Vein endothelial cell (primary cell): Measurements from ENCODE around the gene TIMM17A. TPM values are rescaled to one million over a fixed set of nuclear protein-coding genes. Genes with fewer than 3 reads are reported as not detected.

ENCODE experiments used
- small RNA-seq: library from RNA; depleted of rRNA; stranded (forward); fragments of <200 nt; gene quantifications from one replicate; pipeline ENCODE3, GENCODE V24; 2012
- total RNA-seq: library from RNA; depleted of rRNA; stranded (reverse); fragments of >200 nt; gene quantifications from 2 replicates; pipeline ENCODE4 v1.2.3, GENCODE V29; 2012

The TIMM17A gene
- 49.6 and 66.3 TPM in 2 replicates for total RNA-seq

DNA sequence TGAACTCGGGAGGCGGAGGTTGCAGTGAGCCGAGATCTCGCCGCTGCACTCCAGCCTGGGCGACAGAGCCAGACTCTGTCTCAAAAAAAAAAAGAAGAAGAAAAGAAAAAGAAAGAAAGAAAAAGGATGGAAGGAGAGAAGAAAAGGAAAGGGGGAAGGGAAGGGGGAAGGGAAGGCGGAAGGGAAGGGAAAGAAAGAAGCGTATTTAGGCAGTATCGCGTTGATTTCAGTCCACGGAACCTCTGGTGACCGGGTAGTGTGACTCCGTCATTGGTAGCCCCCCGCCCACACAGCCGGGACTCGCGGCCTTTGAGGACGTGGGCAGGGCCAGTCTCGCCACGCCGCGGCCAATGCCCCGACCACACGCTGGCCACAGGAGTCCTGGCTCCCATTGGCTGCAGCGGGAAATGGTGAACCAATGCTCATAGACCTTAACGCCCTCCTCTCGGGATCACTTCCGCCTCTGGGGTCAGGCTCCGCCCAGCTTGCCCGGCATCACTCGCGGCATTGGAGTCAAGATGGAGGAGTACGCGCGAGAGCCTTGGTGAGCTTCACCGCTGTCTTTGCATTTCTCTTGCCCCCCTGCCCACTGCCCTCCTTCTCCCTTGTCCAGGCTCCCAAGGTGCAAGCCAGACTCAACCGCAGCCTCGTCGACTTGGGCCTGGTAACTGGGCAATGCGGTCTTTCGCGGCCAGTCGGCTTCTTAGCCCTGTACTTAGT is at the start of gene TIMM17A:
TSS of gene TIMM17A (plus strand) at position 495 of the 720 bp plus-strand sequence. CDS start at position 519, 24 bp downstream.

DNA sequence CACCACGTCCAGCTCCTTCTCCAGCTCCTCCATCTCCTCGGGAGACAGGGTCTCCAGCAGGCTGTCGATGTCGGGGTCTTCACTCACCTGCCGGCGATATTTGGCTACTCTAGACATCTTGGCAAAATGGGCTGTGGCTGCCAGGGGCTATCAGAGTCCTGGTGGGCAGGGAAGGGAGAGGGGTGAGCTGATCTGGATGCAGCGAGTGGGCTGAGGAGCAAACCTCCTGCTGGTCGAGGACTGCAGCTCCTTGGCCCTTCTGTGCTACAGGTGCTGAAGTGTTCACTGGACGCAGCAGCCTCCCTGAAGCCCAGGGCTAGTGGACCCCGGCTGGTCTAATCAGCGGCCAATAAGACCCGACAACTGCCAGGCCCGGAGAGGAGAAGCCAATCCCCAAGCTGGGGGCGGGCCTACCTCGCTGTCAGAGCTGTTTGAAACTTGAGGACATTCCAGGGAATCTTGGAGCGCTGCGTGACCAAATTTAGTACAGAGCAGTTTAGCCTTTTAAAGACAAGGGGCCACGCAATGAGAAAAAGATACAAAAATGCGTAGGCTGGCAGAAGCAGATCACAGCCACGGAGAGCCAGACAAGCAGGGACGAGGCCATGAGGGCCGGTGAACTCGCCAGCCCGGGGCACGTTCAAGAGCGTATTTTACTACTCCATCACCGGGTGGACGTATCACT is 8.9 kb upstream of the TIMM17A start, which contains the start of gene LMOD1:
TSS of gene LMOD1 (minus strand) at position 325 of the 685 bp plus-strand sequence. CDS start at position 117, 208 bp downstream.

DNA sequence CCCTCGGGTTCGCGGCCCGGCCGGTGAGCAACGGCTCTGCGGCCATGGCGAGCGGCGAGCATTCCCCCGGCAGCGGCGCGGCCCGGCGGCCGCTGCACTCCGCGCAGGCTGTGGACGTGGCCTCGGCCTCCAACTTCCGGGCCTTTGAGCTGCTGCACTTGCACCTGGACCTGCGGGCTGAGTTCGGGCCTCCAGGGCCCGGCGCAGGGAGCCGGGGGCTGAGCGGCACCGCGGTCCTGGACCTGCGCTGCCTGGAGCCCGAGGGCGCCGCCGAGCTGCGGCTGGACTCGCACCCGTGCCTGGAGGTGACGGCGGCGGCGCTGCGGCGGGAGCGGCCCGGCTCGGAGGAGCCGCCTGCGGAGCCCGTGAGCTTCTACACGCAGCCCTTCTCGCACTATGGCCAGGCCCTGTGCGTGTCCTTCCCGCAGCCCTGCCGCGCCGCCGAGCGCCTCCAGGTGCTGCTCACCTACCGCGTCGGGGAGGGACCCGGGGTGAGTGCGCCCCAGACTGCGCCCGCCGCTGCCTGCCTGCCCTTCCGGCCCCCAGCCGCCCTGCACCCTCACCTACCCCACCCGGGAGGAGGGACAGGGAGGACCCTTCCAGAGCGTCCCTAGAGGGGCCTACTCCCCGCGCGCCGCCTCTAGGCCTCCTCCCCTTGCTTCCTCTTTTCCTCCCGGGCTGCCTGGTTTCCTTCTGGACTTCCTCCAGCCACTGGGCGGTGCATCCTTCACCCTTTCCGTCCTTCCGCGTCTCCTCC is 27.5 kb downstream of the TIMM17A start, which contains the start of gene RNPEP:
TSS of gene RNPEP (plus strand) at position 26 of the 757 bp plus-strand sequence. CDS start at position 45, 19 bp downstream.

DNA sequence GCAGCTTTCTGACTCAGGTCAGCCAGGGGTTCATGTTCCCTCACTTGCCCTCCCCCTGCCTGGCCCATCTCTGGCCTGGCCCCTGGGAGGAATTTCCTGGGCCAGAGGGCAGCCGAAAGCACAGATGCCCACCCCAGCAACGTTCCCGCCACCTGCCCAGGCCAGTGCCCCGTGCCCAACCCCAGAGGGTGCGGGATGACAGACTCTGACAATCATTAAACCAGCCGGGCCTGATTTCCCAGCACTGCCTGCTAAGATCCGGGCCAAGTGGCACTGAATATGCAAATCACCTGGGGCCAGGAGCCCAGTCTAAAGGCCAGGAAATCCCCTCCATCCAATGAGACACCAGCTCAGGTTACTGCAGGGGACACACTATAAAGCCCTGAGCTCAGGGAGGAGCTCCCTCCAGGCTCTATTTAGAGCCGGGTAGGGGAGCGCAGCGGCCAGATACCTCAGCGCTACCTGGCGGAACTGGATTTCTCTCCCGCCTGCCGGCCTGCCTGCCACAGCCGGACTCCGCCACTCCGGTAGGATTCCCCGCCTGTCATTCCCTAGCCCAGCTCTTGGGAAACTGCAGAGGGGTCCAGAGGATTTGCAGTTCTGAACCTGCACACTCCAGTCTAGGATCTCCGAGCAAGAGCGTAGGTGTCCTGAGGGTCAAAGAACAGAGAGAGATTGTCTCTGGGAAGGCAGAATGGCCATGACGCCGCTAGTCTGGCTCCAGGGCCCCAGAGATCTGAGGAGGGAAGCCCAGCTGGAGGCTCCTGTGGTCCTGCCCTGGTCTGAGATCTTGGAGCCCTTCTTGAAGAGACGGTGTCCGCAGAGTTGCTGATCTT is 55.1 kb downstream of the TIMM17A start, which contains the start of gene ELF3:
TSS of gene ELF3 (plus strand) at position 408 of the 836 bp plus-strand sequence. CDS start 550 bp downstream, outside the sequence.

Small RNA genes lying within 50 kb of the gene (small RNA-seq; reads per million reads assigned to genes)
- gene MIR6740 (0.21 reads per million), gene RF00156 (0.34 reads per million, percentile 14 among the genes with 10 or more reads in this experiment)

Other genes starting within 250 kb of the TIMM17A start
- gene IPO9, start 126.3 kb upstream of the TIMM17A start, total RNA-seq, result 37.9 and 50.2 TPM in 2 replicates
- 17.4 and 20.3 TPM in 2 replicates for gene SHISA4, start 66.6 kb upstream of the TIMM17A start, total RNA-seq
- under 0.01 and 0.10 TPM in 2 replicates for gene LMOD1, start 9.0 kb upstream of the TIMM17A start, total RNA-seq
- gene RNPEP, start 27.1 kb downstream of the TIMM17A start, total RNA-seq, result 63.6 and 76.4 TPM in 2 replicates
- gene ELF3, start 55.1 kb downstream of the TIMM17A start, total RNA-seq, result 0.10 and 0.65 TPM in 2 replicates
- gene GPR37L1, start 167.4 kb downstream of the TIMM17A start, total RNA-seq, result not detected in 2 replicates
- gene ARL8A, start 189.2 kb downstream of the TIMM17A start, total RNA-seq, result 32.0 and 39.6 TPM in 2 replicates
- gene PTPN7, start 205.1 kb downstream of the TIMM17A start, total RNA-seq, result 0.76 TPM in 1 of 2 replicates, not detected in the other
- gene LGR6, start 238.3 kb downstream of the TIMM17A start, total RNA-seq, result under 0.01 TPM in 1 of 2 replicates, not detected in the other